ENCODE data around the gene MRPS35.

DNA sequence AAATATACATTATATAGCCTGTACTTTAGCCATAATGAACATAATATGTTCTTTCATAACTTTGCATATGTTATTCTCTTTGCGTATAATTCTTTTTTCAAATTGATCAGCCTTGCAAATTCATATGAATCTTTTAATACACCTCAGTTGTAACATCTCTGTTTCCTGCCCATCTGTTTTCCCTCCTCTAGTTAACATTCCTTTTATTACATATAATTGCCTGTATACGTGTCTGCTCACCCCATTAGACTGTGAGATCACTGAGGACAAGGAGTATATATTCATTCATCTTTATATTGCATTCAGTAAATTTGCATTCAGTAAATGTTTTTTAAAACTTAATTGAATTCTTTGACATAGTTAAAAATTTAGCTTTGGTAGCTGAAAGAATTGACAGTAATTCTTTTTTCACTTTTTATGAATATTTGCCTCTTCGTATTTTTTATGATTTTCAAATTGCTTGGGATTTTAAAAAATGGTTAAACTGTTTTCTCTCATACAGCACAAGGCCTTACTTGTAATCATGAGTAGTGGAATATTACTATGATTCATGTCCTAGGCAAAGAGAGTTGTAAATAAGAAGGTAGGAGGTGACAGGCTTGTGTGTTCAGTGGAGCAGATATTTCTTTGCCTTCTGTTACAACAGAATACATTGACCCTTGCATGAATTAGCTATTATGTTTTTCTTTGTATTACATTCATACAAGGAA, 36.6 kb downstream of the MRPS35 start:
- TF ChIP-seq, protein P1, sequence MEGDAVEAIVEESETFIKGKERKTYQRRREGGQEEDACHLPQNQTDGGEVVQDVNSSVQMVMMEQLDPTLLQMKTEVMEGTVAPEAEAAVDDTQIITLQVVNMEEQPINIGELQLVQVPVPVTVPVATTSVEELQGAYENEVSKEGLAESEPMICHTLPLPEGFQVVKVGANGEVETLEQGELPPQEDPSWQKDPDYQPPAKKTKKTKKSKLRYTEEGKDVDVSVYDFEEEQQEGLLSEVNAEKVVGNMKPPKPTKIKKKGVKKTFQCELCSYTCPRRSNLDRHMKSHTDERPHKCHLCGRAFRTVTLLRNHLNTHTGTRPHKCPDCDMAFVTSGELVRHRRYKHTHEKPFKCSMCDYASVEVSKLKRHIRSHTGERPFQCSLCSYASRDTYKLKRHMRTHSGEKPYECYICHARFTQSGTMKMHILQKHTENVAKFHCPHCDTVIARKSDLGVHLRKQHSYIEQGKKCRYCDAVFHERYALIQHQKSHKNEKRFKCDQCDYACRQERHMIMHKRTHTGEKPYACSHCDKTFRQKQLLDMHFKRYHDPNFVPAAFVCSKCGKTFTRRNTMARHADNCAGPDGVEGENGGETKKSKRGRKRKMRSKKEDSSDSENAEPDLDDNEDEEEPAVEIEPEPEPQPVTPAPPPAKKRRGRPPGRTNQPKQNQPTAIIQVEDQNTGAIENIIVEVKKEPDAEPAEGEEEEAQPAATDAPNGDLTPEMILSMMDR (IDR thresholded peaks at IDR 0.05; ENCODE audit: low read depth, low read length, poor library complexity, severe bottlenecking), result no peak
- TF ChIP-seq EZH2phosphoT487 (IDR thresholded peaks at IDR 0.05; ENCODE audit: borderline replicate concordance, low read length), result no peak
